NT2/D1 (cell line): ENCODE data around the gene LRRC38.
"Not testable (repeated sequence)": the region's sequence is repeated elsewhere in the genome, so short reads cannot be mapped to it uniquely, and the experiment has no call there.

Source experiments
- DNase-seq: peaks from one replicate; pipeline ENCODE4 v3.0.0-alpha.2; 2011; ENCODE audit warnings: low read depth, low spot score
- H3K27me3 ChIP-seq: 2 replicates; pipeline ENCODE4 v1.6.0; 2011; ENCODE audit warnings: mild to moderate bottlenecking; ENCODE audit not compliant: insufficient read length, insufficient read depth
- H3K36me3 ChIP-seq: 2 replicates; pipeline ENCODE4 v1.6.1; 2011; ENCODE audit warnings: mild to moderate bottlenecking, low read length, mixed read lengths; ENCODE audit not compliant: insufficient read depth, insufficient read length
- H3K4me1 ChIP-seq: 2 replicates; pipeline ENCODE4 v1.5.1; 2011; ENCODE audit not compliant: insufficient read depth, insufficient read length
- H3K4me3 ChIP-seq: 2 replicates; pipeline ENCODE4 v1.5.1; 2011; ENCODE audit warnings: low read depth; ENCODE audit not compliant: insufficient read length
- H3K9ac ChIP-seq: 2 replicates; pipeline ENCODE4 v1.6.0; 2011; ENCODE audit warnings: low read depth; ENCODE audit not compliant: insufficient read length
- H3K9me3 ChIP-seq: 2 replicates; pipeline ENCODE4 v1.5.1; 2011; ENCODE audit warnings: mild to moderate bottlenecking, low read length; ENCODE audit not compliant: insufficient read depth
- SUZ12 ChIP-seq: IDR thresholded peaks from 2 replicates; pipeline ENCODE4 v1.6.1; 2011; ENCODE audit not compliant: insufficient read length, insufficient read depth; ENCODE audit errors: extremely low read depth
- YY1 ChIP-seq: IDR thresholded peaks from 2 replicates; pipeline ENCODE4 v1.6.1; 2011; ENCODE audit not compliant: insufficient read length, insufficient read depth
- ZNF274 ChIP-seq: IDR thresholded peaks from 2 replicates; pipeline ENCODE4 v1.6.1; 2011; ENCODE audit warnings: mild to moderate bottlenecking, low read depth, low read length

Gene LRRC38

DNA sequence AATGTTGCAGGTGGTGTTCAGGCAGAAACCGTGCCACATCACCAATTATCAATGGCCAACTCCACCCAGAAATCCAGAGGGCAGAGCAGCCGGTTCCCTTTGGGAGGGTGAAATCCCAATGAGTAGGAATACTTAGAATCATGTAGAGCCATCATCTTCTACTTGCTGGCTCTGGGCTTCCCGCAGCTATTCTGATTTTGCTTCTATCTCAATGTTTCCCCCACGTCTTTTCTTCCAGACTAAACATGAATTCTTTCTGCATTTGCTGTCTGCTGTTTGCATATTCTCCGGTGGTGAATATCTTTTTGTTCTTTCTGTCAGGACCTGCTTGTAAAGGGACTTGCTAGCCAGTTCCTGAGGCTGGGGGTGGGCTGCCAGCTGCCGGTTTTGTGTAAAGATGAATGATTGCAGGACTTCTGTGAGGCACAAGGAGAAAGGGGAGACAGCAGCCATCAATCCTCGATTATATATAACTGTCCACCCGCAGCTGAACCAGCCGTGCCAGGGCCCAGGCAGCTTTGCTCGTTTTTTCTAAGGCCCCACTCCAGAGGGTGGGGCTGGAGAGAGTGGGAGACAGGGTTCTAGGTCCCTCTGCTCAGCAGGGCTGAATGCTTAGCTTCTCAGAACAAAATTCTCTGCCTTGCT is 70.3 kb downstream of the LRRC38 start:
- TF ChIP-seq ZNF274 (no peak), SUZ12 (no peak), YY1 (no peak)
- no peak overlapping the region for H3K4me3 ChIP-seq
- no peak for DNase-seq
- H3K4me1 ChIP-seq: no peaks in the 10 kb centered on the region
- H3K9ac ChIP-seq: no peak overlapping the region
- no peaks in the 10 kb centered on the region for H3K36me3 ChIP-seq
- no peaks in the 10 kb centered on the region for H3K27me3 ChIP-seq
- no peaks in the 10 kb centered on the region for H3K9me3 ChIP-seq

DNA sequence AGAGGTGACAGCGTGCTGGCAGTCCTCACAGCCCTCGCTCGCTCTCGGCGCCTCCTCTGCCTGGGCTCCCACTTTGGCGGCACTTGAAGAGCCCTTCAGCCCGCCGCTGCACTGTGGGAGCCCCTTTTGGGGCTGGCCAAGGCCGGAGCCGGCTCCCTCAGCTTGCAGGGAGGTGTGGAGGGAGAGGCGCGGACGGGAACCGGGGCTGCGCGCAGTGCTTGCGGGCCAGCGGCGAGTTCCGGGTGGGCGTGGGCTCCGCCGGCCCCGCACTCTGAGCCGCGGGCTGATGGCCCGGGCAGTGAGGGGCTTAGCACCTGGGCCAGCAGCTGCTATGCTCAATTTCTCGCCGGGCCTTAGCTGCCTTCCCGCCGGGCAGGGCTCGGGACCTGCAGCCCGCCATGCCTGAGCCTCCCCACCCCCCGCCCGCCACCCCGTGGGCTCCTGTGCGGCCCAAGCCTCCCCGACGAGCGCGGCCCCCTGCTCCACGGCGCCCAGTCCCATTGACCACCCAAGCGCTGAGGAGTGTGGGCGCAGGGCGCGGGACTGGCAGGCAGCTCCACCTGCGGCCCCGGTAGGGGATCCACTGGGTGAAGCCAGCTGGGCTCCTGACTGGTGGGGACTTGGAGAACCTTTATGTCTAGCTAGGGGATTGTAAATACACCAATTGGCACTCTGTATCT is 74.6 kb downstream of the LRRC38 start:
- not testable (repeated sequence) for H3K9me3 ChIP-seq, H3K36me3 ChIP-seq, H3K9ac ChIP-seq, H3K27me3 ChIP-seq, H3K4me3 ChIP-seq, H3K4me1 ChIP-seq, DNase-seq

DNA sequence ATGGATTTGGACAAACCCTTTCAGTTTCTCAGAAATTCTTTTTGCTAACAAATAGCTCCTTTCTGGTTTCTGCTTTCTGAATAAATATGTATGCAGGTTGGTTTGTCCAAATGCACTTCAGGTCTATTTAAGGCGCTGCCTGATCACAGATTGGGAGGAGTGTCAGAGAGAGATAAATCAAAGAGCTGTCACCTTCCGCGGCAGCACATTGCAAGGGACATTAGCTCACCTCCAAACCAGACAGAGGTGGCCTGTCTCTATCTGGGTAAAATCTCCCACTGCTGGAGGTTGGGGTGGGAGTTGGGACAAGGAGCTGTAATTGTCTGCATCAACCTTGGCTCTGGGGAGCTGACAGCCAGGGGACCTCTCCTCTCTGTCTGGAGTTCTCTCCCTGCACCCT is 78.3 kb downstream of the LRRC38 start:
- Histone ChIP-seq H3K9me3 (peaks cover 20% of the 10 kb centered on the region), H3K4me1 (no peaks in the 10 kb centered on the region), H3K27me3 (no peaks in the 10 kb centered on the region), H3K36me3 (no peaks in the 10 kb centered on the region), H3K9ac (no peak overlapping the region), H3K4me3 (no peak overlapping the region)
- no peak for TF ChIP-seq SUZ12
- TF ChIP-seq YY1: no peak
- no peak for TF ChIP-seq ZNF274
- DNase-seq: no peak

DNA sequence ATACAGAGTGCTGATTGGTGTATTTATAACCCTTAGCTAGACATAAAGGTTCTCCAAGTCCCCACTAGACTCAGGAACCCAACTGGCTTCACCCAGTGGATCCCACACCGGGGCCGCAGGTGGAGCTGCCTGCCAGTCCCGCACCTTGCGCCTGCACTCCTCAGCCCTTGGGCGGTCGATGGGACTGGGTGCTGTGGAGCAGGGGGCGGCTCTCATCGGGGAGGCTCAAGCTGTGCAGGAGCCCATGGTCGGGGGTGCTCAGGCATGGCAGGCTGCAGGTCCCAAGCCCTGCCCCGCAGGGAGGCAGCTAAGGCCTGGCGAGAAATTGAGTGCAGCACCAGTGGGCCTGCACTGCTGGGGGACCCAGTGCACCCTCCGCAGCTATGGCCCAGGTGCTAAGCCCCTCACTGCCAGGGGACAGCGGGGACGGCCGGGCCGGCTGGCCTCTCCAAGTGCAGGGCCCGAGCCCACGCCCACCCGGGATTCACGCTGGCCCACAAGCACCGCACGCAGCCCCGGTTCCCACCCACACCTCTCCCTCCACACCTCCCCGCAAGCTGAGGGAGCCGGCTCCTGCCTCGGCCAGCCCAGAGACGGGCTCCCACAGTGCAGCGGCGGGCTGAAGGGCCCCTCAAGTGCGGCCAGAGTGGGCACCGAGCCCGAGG is 80.0 kb downstream of the LRRC38 start:
- H3K9ac ChIP-seq, H3K4me1 ChIP-seq, H3K36me3 ChIP-seq, H3K27me3 ChIP-seq, DNase-seq, H3K4me3 ChIP-seq: not testable (repeated sequence)
- H3K9me3 ChIP-seq: peaks cover 27% of the 10 kb centered on the region

DNA sequence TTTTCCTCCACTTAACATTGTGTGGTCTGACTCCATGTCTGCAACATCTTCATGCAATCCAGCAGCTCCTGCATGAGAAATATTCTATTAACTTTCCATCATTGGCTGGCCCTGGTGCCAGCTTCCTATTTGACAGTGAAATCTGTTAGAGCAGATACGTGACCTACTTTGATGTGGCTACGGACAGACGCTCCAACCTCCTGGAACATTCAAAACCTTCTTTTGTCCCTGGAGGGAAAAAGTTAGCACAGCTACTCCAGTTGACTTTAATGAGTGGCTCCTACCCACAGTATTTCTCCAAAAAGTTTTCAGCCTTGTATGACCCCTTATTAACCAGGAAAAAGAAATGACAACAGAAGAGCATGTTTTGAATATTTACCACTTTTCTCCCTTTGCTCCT is 81.6 kb downstream of the LRRC38 start:
- no peak overlapping the region for H3K9ac ChIP-seq
- no peaks in the 10 kb centered on the region for H3K27me3 ChIP-seq
- no peak for TF ChIP-seq ZNF274
- no peak for TF ChIP-seq YY1
- no peak for TF ChIP-seq SUZ12
- no peaks in the 10 kb centered on the region for H3K36me3 ChIP-seq
- peaks cover 27% of the 10 kb centered on the region for H3K9me3 ChIP-seq
- DNase-seq: no peak
- no peak overlapping the region for H3K4me3 ChIP-seq
- H3K4me1 ChIP-seq: no peaks in the 10 kb centered on the region

DNA sequence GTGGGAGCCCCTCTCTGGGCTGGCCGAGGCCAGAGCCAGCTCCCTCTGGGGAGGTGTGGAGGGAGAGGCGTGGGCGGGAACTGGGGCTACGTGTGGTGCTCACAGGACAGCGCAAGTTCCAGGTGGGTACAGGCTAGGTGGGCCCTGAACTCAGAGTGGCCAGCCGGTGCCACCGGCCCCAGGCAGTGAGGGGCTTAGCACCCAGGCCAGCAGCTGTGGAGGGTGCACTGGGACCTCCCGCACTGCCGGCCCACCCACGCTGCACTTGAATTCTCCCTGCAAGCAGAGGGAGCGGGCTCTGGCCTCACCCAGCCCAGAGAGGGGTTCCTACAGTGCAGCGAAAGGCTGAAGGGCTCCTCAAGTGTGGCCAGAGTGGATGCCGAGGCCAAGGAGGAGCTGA is 83.3 kb downstream of the LRRC38 start:
- Histone ChIP-seq H3K9me3 (peaks cover 27% of the 10 kb centered on the region), H3K4me1 (no peaks in the 10 kb centered on the region), H3K36me3 (no peaks in the 10 kb centered on the region), H3K4me3 (no peak overlapping the region), H3K9ac (no peak overlapping the region), H3K27me3 (no peaks in the 10 kb centered on the region)
- TF ChIP-seq SUZ12: no peak
- no peak for TF ChIP-seq ZNF274
- TF ChIP-seq YY1: no peak
- no peak for DNase-seq
